ENCODE results near the gene RNF17.

Gene RNF17

DNA sequence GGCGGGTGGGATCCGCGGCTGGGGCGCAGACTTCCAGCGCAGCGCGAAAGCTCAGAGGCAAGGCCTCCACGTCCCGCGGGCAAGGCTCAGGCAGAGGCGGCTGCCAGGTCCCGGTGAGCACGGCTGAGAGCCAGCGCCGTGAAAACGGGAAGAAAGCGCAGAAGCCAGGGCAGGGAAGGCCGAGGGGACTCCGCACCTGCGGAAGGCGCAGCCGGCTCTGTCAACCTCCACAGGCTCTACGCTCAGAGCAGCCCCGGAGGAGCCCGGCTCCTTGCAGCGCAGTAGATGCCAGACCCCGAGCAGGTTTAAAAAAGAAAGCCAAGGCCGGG, 131.0 kb downstream of the RNF17 start:
- no peak overlapping the region for H3K4me3 ChIP-seq (ENCODE audit: low read depth, low read length)

DNA sequence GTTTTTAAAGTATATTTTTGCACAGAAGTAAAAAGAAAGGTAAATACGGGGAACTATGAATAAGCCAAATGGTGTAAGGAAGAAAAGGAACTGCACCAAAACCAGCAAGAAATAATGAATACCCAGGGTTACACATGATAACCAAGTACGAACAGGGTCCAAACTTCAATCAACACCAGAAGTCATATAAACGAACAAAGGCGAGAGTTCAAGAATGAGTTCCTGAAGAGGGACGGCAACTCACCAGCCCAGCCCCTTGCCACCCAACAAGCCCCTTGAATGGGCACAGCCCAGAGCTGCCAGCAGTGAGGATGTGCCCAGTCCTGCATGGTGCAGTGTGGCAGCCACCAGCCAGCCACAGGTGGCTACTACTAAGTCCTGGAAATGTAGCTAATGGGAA, 132.1 kb downstream of the RNF17 start:
- H3K4me3 ChIP-seq (ENCODE audit: low read depth, low read length), result no peak overlapping the region

DNA sequence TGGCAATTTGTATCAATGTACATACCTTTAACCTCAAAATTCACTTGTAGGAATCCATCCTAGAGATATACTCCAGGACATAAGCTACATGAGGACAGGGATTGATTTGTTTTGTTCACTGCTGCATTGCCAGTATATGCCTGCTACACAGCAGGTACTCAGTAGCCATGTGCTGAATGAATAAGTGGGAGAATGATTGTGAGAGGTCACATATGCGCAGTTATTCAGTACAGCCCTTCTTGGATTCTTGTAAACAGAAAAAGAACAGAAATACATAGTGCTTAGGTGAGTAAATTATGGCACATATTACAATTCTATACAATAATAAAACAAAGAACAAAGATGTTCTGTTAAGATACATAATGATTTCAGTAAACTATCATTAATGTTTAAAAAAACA, 133.3 kb downstream of the RNF17 start:
- no peak overlapping the region for H3K4me3 ChIP-seq (ENCODE audit: low read depth, low read length)

DNA sequence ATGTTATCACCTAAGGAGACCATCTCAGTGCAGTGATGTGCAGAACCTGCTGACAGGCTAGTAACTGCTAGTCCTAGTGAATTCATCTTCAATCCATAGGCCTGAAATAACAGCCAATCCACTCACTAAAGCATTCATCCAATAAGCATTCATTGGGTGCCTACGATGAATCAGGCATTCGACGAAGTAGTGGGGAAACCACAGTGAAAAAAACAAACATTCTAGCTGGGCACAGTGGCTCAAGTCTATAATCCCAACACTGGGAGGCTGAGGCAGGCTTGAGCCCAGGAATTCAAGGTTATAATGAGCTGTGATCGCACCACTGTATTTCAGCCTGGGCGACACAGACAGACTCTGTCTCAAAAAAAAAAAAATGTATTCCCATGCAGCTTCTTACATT, 135.6 kb downstream of the RNF17 start:
- H3K4me3 ChIP-seq (ENCODE audit: low read depth, low read length), result no peak overlapping the region

GRCh38 chr13:24900507-24900906, 136.5 kb downstream of the RNF17 start:
- H3K4me3 ChIP-seq (ENCODE audit: low read depth, low read length), result no peak overlapping the region

- no peak overlapping the region for H3K4me3 ChIP-seq (ENCODE audit: low read depth, low read length)
Measured at GRCh38 chr13:24905242-24905641, 141.3 kb downstream of the RNF17 start.

DNA sequence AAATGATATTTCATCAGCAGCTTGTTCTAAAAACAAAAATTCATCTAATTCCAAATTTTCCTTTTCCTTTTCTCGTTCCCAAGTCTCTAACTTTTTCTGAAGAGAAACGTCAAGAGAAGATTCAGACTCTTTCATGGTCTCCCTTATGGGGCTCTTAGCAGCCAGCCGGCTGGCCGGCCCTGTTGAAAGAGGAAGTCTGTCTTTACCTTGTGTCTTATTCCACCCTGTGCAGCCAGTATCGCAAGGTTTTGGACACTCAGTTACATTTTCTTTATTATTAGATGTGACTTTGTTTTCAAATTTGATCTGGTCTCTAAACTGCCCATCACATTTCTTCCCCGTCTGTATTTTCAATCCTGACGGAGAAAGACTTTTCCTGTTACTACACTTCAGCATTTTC, 142.3 kb downstream of the RNF17 start:
- H3K4me3 ChIP-seq (ENCODE audit: low read depth, low read length), result no peak overlapping the region

GRCh38 chr13:24910502-24911132, 146.6 kb downstream of the RNF17 start:
- H3K4me3 ChIP-seq (ENCODE audit: low read depth, low read length), result no peak overlapping the region

DNA sequence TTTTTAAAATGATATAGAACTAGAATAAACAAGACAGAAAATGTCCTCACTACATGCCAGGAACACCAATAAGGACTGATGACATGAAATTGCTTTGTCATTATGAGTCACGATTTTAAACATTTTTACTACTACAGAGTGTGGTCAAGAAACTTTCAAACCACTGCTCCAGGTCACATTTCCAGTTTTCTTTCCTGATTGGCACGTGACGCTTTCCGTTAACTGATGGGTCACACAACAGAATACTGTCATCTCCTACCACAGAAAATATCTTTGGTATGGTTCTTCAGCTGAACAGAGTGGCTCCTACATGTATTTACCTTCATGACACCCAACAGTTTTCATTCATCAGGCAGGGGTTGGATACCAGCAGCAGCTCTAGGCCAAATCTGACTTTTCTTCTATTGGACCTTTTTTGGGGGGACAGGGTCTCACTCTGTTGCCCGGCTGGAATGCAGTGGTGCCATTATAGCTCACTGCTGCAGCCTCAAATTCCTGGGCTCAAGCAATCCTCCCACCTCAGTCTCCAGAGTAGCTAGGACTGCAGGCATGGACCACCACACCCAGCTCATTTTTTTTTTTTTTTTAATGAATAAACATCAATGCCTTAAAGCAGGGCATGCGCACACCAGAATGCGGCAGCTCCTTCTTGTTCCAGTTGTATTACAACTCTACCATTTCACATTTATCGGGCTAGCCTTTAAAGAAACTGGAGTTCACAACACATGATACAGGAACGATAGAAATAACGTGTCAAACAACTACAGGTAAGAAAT, 147.4 kb downstream of the RNF17 start:
- no peak overlapping the region for H3K4me3 ChIP-seq (ENCODE audit: low read depth, low read length)

DNA sequence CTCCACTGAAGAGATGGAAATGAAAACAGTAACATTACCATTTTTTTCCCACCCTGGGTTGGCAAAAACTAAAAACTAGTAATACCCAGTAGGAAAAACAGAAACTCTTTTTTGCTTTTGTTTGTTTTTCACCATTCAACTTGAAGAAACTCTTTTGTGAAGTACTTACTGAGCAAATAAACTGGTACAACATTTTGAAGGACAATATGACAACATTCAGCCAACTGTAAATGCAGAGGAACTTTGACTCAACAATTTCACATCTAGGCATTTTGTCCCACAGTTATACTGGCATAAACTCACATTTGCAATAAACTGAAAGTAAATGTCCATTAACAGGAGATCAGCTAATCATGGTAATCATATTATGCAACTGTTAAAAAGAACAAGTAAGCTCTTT, 152.5 kb downstream of the RNF17 start:
- H3K4me3 ChIP-seq (ENCODE audit: low read depth, low read length), result no peak overlapping the region

DNA sequence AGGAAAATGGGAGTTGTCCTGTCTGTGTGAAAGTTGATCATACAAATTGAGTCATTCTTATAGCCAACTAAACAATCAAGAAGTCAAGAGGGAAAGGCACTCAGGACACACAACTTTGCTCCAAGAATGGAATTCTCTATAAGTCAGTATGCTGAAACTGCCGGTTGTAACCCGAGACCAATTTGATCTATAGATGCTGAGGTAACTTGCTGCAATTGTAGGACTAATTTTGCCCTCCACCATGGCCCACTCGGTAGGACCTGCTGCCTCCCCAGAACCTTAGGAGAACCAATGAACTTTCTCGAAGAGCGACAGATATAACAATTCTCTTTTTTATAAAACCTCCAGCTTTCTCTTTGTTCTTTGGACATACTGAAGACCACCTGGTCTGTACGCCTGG, 157.0 kb downstream of the RNF17 start:
- no peak overlapping the region for H3K4me3 ChIP-seq (ENCODE audit: low read depth, low read length)

GRCh38 chr13:24921881-24922280, 157.9 kb downstream of the RNF17 start:
- H3K4me3 ChIP-seq (ENCODE audit: low read depth, low read length), result peak overlapping the region; percentile 91

DNA sequence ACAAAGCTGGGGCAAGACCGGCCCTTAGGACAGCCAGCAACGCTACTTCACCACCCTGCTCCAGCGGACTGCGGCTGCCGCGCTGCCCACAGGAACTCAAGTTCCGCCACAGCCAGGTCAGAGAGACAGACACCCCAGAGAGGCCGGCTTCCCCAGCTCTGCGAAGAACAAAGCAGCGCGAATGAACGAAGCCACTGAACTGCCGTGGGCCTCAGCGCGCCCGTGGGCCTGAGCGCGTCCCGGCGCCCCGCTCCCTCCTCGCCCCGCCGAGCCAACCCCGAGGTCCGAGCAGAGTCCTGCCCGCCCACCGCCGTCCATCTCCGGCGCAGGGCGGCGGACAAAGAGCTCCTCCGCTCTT, 158.4 kb downstream of the RNF17 start:
- H3K4me3 ChIP-seq (ENCODE audit: low read depth, low read length), result peak overlapping the region; percentile 91

DNA sequence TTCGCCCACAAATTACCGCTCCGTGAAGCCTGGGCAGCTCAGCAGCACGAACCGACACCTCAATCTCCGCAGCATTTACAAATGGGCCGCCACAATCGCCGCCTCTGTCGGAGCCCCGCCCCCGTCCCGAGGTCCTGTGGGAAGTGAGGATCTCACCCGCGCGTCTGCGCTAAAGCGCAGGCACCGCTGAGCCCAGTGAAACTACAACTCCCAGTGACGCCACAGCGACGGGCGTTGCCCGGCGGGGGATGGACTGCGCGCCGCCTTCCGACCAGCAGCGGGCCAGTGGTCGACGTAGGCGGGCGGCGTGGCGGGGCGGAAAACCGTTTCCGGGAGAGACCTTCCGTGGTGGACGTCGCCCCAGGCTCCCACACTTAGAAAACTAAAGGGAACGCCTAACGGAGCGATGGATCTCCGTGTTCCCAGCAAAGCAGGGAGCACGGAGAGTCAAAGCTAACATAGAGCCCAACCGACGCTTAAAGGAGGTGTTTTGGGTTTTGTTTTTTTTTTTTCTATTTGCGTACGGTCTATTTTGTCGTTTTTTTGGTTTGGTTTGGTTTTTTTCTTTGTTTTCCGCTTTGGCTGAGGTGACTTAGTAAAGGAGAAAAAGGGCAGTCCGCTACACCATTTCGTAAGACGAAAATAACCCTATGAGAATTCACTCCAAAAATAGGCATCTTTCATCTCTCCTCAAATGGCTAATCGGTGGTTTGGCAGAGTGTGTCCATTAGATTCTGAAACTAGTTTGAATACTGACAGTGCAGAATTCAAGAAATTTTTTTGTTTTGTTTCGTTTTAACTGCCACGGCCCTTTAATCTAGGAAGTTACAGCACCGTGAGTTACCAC, 159.0 kb downstream of the RNF17 start:
- peak overlapping the region; percentile 91 for H3K4me3 ChIP-seq (ENCODE audit: low read depth, low read length)

- no peak overlapping the region for H3K4me3 ChIP-seq (ENCODE audit: low read depth, low read length)
Measured at GRCh38 chr13:24925318-24926231, 161.6 kb downstream of the RNF17 start.

GRCh38 chr13:24927810-24928404, 163.9 kb downstream of the RNF17 start:
- H3K4me3 ChIP-seq (ENCODE audit: low read depth, low read length), result no peak overlapping the region

GRCh38 chr13:24929196-24929595, 165.2 kb downstream of the RNF17 start:
- no peak overlapping the region for H3K4me3 ChIP-seq (ENCODE audit: low read depth, low read length)

All from iPS-11a (cell line).